Measurements from ENCODE around the gene PDGFRA.

The PDGFRA gene

DNA sequence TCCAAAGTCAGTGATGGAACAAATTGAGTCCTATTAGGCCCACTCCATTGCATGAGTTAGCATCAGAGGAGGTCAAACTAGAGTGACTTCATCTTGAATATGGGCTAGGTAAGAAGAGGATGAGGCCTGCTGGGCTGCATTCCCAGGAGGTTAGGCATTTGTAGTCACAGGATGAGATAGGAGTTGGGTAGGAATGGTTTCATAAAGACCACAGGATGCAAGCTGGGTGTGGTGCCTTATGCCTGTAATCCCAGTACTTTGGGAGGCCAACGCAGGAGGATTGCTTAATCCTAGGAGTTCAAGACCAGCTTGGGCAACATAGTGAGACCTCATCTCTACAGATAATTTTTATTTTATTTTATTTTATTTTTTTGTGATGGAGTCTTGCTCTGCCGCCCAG, 26.8 kb downstream of the PDGFRA start:
- DNase-seq (ENCODE audit: low spot score), result no peak

DNA sequence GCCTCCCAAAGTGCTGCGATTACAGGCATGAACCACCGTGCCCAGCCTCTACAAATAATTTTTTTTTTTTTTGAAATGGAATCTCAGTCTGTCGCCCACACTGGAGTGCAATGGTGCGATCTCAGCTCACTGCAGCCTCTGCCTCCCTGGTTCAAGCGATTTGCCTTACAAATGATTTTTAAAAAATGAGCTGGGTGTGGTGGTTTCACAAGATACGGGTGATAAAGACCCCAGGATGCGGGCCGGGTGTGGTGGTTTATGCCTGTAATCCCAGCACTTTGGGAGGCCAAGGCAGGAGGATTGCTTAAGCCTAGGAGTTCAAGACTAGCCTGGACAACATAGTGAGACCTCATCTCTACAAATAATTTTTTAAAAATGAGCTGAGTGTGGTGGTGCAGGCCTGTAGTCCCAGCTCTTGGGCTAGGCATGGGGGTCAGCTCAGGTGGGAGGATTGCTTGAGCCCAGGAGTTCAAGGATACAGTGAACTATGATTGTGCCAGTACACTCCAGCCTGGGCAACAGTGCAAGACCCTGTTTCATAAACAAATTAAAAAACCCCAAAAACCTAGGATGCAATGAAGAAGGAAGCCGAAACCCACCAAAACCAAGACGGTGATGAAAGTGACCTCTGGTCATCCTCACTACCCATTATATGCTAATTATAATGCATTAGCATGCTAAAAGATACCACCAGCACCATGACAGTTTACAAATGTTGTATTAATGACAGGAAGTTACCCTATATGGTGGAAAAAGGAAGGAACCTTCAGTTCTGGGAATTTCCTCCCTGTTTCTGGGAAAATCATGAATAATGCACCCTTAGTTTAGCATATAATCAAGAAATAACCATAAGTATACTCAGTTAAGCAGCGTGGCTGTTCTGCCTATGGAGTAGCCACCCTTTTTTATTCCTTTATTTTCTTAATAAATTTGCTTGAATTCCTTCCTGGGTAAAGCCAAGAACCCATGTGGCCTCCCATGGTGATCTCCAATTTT, 27.7 kb downstream of the PDGFRA start:
- DNase-seq (ENCODE audit: low spot score), result no peak

DNA sequence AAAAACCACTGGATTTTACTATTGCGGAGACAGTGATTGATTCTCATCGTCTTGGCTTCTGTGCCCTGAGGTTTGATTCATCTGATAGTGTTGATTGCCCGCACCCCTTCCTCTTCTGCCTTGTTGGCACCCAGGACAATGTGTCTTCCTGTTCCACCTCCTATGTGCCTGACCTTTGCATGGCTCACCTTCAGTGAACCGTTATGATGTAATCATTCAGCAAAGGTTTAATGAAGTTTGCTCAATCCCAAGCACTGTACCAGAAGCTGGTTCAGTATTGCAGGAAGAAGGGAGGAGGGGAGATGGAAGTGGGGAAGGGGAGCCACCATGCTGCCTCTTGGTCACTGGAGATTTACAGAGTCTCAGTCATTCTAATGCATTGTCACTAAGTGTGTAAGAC, 36.3 kb downstream of the PDGFRA start:
- no peak for DNase-seq (ENCODE audit: low spot score)

DNA sequence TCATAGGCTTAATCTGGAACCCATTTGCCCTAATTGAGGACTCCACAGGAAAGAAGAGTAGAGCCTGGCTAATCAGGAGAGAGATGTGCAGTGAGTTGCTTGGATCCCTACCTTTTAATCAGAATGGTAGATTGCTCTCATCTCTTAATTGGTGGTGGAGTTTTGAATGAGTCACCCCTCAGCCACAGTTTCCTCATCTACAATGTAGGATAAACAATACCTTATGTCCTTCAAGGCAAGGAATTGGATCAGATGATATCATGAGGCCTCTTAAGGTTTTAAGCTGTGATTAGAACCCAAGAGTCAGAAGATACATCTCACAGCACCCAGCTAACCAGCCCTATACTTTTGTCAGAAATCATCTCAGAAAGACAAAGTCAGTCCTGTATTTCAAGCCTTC, 39.1 kb downstream of the PDGFRA start:
- DNase-seq (ENCODE audit: low spot score), result no peak

DNA sequence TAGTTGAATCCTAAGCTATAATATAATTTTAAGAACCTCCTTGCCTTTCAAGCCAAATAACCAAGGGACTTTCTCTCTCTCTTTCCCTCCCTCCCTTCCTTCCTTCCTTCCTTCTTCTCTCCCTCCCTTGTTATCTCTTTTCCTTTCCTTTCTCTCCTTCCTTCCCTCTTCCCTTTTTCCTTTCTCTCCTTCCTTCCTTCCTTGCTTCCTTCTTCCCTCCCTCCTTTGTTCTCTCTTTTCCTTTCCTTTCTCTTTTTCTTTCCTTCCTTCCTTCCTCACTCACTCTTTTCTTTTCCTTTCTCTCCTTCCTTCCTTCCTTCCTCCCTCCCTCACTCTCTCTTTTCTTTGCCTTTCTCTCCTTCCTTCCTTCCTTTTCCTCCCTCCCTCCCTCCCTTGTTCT, 42.4 kb downstream of the PDGFRA start:
- DNase-seq (ENCODE audit: low spot score), result no peak

DNA sequence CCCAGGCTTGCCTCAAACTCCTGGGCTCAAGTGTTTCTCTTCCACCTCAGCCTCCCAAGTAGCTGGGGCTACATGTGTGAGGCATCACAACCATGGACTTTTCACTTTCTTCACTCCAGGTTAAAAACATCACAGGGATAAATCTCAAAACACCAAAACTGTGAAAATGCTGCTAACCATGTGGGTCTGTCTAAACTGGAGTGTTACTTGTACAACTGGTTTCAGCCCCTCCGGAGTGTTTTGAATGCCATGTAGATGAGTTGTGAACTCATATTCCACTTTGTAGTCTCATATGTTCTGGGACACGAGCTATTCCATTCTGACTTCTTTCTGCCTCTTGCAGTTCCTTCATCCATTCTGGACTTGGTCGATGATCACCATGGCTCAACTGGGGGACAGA, 43.0 kb downstream of the PDGFRA start:
- no peak for DNase-seq (ENCODE audit: low spot score)

DNA sequence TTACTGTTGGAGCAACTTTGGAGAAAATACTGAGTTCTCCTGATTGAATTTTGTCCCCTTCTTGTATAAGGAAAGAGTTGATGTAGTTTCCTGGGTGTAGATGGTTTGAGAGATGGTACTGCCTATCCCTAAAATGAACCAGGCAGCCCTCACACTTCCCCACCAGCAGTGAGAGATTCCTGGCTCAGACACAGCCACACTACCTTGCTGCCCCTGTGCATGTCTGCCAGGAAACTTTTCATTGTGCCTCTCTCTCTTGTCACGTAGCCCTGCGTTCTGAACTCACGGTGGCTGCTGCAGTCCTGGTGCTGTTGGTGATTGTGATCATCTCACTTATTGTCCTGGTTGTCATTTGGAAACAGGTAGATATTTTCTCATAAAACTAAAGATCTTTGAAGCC, 45.2 kb downstream of the PDGFRA start:
- no peak for DNase-seq (ENCODE audit: low spot score)

DNA sequence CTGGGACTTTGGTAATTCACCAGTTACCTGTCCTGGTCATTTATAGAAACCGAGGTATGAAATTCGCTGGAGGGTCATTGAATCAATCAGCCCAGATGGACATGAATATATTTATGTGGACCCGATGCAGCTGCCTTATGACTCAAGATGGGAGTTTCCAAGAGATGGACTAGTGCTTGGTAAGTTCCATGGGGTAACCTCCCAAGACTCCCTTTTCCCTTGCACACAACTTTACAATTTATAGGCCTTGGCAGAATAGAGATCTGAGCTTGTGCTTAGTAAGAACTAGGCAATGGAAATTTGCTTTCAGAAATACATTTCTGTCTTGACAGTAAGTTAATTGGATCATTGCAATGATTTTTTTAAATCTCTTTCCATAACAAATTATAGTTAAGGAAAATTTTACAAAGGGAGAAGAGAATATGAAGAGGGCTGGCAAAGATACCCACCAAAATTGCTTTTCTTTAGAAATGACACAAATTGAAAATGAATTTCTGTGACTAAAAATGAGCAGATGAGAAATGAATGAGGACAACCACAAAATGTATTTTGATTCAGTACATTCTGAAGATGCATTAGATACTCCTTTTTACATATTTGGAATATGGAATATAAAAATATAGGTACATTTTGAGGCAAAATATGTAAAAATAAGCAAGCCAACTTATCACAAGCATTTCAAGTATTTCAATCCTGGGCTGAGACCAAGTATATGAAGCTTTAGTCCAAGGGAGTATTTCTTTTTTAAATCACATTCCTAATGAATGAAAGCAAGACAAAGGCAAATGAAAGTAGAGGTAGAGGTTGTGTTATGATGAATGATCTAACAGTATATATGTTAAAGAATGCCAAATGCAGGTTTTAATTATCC, 45.9 kb downstream of the PDGFRA start:
- DNase-seq (ENCODE audit: low spot score), result no peak

DNA sequence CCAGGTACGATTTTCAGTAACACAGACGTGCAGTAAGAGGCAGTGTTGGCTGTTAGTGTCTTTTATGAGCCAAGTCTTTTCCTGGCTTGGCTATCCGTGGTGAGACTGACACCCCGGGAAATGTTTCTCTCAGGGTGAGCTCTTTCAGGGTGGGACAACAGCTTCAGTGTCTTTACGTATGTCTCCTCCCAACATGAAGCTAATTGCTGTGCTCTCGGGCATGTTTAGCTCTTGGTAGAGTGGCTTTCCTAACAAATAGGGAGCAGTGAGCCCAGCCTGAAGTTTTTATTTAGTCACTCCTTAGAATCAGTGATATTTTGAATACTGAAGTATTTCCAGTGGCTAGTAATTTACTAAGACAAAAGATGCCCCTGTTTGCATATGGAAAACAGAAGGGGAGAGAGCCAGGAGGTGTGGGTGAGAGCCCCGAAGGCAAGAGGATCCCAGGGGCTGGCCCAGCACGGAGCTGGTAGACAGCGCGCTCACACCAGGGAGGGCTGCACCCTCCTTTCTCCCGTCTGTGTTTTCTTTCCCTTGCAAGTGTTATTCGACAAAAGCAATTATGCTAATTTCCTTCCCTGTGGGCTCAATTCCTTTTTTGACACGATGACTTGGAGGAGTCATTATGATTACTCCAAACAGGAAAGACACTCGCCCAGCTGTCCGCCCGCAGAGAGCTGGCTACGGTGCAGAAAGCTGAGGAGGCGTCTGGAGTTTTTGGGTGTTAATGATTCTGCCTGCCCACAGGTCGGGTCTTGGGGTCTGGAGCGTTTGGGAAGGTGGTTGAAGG, 47.7 kb downstream of the PDGFRA start:
- DNase-seq (ENCODE audit: low spot score), result no peak

DNA sequence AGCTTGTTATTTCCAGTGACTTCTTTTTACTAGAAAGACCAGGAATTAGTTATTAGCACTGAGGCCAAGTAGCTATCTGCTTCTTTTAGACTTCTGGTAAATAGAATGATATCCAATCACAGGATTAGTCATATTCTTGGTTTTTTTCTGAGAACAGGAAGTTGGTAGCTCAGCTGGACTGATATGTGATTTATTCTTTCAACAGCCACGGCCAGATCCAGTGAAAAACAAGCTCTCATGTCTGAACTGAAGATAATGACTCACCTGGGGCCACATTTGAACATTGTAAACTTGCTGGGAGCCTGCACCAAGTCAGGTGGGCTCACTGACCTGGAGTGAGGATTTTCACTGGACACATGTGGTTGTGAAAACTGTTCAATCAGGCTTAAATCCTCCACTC, 48.6 kb downstream of the PDGFRA start:
- DNase-seq (ENCODE audit: low spot score), result no peak

DNA sequence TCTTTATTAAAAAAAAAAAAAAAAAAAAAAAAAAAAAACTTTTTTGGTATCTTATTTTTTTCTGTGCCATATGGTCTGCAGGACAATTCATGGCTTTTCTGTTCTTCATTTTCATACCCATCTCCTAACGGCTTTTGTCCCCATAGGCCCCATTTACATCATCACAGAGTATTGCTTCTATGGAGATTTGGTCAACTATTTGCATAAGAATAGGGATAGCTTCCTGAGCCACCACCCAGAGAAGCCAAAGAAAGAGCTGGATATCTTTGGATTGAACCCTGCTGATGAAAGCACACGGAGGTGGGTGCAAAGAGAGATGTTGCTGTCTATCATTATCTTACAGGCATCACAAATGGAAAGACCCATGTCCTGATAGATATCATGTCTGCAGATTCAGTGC, 49.1 kb downstream of the PDGFRA start:
- no peak for DNase-seq (ENCODE audit: low spot score)

DNA sequence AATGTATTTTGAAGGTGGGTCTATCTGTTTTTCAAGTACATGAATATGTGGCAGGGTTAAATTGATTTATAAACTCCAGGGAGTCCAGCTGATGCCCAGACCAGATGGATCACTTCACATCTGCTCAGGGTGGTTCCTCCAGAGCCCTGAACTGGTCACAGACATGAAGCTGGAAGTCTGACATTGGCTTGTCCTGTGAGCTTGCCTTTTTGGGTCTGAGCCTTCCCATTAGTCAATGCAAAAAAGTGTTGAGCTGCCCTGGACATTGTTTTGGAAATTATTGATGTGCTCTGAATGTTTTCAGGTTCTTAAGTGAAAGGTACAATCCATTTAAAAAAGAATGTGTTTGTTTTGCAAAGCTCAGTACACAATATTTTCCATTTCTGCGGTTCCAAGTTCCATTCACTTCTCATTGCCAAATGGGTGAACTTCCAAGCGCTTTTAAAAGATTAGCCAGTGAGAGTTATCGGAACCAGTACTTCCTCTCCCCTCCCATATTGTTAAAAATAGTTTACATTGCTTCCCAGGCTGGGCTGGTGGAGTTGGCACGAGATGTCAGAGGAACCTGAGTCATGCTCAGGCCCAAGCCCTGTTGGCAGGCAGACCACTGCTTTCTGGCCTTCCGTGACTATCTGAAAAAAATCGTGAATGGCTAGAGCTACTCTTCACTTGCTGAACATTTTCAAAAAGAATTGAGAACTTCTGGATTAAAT, 52.1 kb downstream of the PDGFRA start:
- DNase-seq (ENCODE audit: low spot score), result no peak

DNA sequence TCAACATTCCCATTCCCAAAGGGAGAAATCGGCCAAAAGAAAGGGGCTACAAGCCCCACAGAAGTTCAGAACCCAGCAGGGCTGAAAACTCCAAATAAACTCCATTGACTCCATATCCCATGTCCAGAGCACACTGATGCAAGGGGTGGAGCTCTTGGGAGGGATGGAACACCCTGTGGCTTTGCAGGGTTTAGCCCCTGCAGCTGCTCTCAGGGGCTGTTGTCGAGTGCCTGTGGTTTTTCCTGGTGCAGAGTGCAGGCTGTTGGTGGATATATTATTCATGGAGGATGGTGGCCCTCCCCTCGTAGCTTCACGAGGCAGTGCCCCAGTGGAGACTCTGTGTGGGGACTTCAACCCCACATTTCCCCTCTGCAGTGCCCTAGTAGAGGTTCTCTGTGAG, 53.7 kb downstream of the PDGFRA start:
- no peak for DNase-seq (ENCODE audit: low spot score)

DNA sequence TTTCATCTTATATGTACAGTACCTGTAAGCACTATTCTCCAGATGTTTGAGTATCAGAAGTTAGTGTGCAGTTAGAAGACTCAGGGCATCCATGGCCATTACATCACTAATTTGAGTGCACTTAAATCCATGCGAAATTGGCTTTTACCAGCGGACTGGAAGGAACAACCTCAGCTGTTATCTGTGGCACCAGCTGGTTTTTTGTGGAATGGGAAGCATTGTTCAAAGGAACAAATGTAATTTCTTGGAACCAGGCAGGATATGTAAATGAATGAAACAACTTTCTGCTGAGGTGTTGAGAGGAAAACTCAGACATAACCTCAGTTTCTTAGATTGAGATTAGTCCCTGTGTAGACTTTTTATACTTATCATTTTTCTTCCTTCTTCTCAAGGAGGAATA, 60.2 kb downstream of the PDGFRA start:
- DNase-seq (ENCODE audit: low spot score), result no peak

DNA sequence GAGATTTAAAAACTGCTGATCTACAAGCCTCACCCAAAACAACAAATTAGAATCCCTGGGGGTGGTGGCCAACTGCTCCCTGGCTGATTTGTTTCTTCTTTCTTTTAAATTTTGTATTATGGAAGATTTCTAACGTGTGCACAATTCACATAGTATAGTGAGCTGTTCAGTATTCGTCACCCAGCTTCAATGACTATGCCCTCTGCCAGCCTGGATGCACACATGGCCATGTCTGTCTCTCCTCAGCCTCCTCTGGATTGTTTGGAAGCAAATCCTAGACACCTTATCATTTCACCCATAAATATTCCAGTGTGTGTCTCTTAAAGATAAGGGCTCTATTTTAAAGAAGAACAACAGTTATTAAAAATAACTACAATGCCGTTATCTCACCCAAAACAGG, 61.9 kb downstream of the PDGFRA start:
- no peak for DNase-seq (ENCODE audit: low spot score)

DNA sequence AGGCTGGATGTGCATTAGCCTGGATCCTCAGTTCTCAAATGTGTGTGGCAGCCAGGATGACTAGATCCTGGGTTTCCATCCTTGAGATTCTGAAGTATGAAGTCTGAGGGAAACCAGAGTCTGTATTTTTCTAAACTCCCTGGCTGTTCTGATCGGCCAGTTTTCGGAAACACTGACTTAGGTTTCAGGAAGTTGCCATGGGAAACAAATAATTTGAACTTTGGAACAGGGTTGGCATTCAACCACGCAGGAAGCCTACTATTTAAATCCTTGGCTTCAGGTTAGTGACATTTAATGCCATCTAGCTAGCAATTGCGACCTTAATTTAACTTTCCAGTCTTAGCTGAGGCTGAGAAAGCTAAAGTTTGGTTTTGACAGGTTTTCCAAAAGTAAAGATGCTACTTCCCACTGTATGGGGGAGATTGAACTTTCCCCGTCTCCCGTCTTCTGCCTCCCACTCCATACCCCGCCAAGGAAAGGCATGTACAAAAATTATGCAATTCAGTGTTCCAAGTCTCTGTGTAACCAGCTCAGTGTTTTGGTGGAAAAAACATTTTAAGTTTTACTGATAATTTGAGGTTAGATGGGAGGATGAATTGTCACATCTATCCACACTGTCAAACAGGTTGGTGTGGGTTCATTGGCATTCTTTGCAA, 67.6 kb downstream of the PDGFRA start:
- DNase-seq (ENCODE audit: low spot score), result no peak

DNA sequence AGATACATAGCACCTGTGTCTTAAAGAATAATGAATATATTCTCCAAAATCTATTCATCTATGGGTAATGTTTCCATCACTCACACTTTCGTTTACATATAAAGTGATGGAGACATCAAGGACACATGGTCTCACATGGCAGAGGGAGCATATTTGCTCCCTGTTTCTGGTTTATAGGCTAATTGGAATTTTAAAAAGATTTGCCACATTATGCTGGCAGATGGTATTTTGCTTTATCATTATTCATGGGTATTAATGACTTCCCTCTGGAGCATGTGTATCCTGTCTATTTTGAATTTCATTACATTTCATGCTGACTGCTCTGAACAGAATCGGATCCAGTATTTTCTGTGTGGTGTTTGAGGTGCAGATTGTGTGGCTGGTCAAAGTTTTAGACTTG, 79.0 kb downstream of the PDGFRA start:
- no peak for DNase-seq (ENCODE audit: low spot score)

DNA sequence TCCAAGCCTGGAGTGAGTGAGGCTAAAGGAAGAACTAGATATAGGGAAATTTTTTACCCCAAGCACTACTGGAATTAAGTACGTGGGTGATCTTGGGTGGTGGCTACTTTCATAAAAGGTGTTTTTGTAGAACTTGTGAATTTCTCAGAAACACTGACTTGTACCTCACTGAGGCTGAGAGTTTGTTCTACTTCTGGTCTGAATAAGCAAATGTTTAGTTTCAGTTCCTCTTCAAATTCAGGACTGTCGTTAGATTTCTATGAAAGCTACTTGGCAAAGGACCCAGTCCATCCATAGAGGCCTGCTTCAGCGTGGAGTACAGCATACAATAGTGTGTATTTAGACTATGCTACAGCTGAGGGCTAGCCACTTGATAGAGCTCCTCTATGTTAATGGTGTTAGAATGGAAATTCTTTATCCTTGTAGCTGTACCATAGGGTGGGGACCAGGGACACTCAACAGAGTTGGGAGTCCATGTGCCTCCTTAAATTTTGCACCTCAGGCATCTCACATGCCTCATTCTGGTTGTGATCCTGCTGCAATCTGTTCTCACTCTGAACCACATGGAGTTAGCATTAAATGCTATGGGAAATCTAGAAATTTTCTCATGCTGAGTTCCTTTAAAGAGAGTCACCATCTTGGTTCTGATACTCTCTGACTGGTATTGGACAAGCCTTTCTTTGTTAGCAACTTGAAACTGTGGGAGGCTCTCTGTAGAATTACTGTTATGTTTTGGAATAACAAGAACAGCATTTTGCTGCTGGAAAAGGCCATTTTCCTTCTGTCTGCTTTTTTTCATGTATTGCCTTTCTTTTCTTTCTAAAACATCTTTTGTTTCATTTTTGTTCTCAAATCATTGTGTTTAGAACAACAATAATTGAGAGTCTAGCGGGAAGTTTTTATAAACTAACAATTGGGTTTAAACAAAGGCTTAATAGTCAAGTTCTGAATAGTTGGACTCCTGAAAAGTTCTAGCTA, 86.8 kb downstream of the PDGFRA start:
- DNase-seq (ENCODE audit: low spot score), result no peak

DNA sequence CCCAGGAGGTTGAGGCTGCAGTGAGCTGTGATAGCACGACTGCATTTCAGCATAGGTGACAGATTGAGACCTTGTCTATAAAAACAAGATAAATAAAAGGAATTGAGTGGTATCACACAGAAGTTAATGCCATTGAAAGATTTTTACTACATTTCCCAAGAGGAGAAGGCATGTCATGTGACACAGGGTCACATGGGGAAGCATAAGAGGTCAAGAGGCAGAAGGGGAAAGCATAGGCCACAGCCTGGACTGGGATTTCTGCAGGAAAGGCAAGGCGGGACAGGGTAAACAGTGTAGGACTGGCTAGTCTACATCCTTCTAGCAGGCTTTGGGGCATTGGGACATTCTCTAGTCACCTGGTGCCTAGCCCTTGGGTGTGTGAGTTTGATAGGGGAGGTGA, 88.6 kb downstream of the PDGFRA start:
- DNase-seq (ENCODE audit: low spot score), result no peak

DNA sequence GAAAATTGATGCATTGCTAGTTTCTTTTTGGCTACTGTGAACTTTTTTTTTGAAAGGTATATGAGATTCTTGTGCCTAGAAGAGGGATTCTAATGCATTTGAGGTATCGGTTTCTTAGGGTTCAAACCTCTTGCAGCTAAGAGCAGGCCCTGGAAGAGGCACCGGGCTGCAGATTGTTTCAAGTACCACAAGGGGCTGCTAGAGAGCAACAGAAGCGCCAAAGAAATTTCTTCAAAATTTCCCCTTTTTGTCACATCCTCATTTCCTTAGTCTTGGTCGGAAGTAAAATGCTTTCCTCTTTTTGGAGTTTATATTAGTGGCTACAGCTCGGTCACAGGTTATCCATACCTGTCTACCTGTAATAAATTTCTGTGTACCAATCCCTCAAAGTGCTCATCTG, 89.8 kb downstream of the PDGFRA start:
- DNase-seq (ENCODE audit: low spot score), result peak; percentile 22
